Bronchial epithelial cell (primary cell): ENCODE data around the gene OTUD1. TPM values are rescaled to one million over a fixed set of nuclear protein-coding genes. Genes with fewer than 3 reads are reported as not detected.

ENCODE experiments used
- DNase-seq: peaks from one replicate; pipeline ENCODE4 v3.0.0-alpha.2; 2010; ENCODE audit warnings: low read depth
- FAIRE-seq: peaks from 2 replicates; lab custom pipeline; 2011; peaks lifted over from hg19 to GRCh38; lab: Jason Lieb, UNC
- H3K27me3 ChIP-seq: 2 replicates; pipeline ENCODE4 v1.5.1; 2011; ENCODE audit warnings: low read length; ENCODE audit not compliant: control insufficient read depth, insufficient read depth
- H3K36me3 ChIP-seq: 2 replicates; pipeline ENCODE4 v1.5.1; 2011; ENCODE audit warnings: low read length; ENCODE audit not compliant: control insufficient read depth, insufficient read depth
- H3K4me3 ChIP-seq: 2 replicates; pipeline ENCODE4 v1.5.1; 2011; ENCODE audit warnings: mild to moderate bottlenecking, low read depth, low read length, control low read depth
- total RNA-seq: library from RNA; depleted of rRNA; stranded (reverse); fragments of >200 nt; gene quantifications from 2 replicates; pipeline ENCODE4 v1.2.1, GENCODE V29; 2014
- TF ChIP-seq, protein P1 (sequence below): IDR thresholded peaks from 2 replicates; pipeline ENCODE4 v1.5.1; 2011; ENCODE audit warnings: mild to moderate bottlenecking, moderate library complexity, low read length, control low read depth, inconsistent platforms; ENCODE audit not compliant: insufficient read depth, severe bottlenecking

OTUD1 gene
- total RNA-seq, 1 donor from 2014 or later: 16.8 TPM

GRCh38 chr10:23481363-23481961 lies 42.6 kb downstream of the OTUD1 start:
- DNase-seq (peak; percentile 8), FAIRE-seq (no peak)
- H3K27me3 ChIP-seq: no peaks in the 10 kb centered on the region
- TF ChIP-seq, protein P1, sequence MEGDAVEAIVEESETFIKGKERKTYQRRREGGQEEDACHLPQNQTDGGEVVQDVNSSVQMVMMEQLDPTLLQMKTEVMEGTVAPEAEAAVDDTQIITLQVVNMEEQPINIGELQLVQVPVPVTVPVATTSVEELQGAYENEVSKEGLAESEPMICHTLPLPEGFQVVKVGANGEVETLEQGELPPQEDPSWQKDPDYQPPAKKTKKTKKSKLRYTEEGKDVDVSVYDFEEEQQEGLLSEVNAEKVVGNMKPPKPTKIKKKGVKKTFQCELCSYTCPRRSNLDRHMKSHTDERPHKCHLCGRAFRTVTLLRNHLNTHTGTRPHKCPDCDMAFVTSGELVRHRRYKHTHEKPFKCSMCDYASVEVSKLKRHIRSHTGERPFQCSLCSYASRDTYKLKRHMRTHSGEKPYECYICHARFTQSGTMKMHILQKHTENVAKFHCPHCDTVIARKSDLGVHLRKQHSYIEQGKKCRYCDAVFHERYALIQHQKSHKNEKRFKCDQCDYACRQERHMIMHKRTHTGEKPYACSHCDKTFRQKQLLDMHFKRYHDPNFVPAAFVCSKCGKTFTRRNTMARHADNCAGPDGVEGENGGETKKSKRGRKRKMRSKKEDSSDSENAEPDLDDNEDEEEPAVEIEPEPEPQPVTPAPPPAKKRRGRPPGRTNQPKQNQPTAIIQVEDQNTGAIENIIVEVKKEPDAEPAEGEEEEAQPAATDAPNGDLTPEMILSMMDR: no peak
- H3K36me3 ChIP-seq: no peaks in the 10 kb centered on the region
- H3K4me3 ChIP-seq: no peak overlapping the region

DNA sequence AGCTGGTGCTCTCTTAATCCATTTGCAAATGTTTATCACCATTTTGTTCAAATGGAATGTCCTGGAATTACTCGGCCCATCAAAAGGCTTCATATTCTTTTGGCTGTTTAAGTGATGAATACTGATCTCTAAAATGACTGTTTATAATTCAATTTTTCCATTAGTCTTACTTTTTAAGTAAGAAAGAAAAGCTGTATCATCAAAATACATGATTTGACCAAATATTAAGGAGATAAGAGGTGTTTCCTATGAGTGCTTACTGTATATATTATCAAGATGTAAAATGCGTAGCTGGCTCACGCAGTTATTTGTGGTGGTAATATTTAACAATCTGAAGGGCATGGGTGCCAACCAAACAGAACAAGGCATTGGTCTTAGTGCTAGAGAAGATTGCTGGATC lies 51.2 kb downstream of the OTUD1 start:
- TF ChIP-seq, protein P1: no peak
- FAIRE-seq (no peak), DNase-seq (no peak)
- H3K36me3 ChIP-seq: no peaks in the 10 kb centered on the region
- no peaks in the 10 kb centered on the region for H3K27me3 ChIP-seq
- H3K4me3 ChIP-seq: no peak overlapping the region

Other genes with a start within 250 kb of the OTUD1 start
- gene PTF1A, start 246.8 kb upstream of the OTUD1 start, total RNA-seq: not detected in 2 replicates
- 0.26 TPM in 1 of 2 replicates, not detected in the other for gene C10orf67, start 94.3 kb upstream of the OTUD1 start, total RNA-seq